Sigmoid colon (tissue), 3 donors: ENCODE results near the gene MBTPS2.

Source experiments
- CTCF ChIP-seq, 4 experiments: fragments of 450-650 bp in 3 of 4; fragments of 200-600 bp in 1 of 4; IDR thresholded peaks; one replicate each; pipeline ENCODE4 v1.5.1; 2016 to 2019; ENCODE audit warnings: antibody characterized with exemption in 4 of 4, mild to moderate bottlenecking in 3 of 4, moderate library complexity in 2 of 4
- POLR2A ChIP-seq, 2 donors: fragments of 450-650 bp; IDR thresholded peaks; one replicate each; pipeline ENCODE4 v1.6.1; 2016; ENCODE audit warnings: antibody characterized with exemption in 2 of 2, mild to moderate bottlenecking in 2 of 2, moderate library complexity in 2 of 2

- no peak for TF ChIP-seq POLR2A (IDR thresholded peaks at IDR 0.05)
- no peak for TF ChIP-seq CTCF (IDR thresholded peaks at IDR 0.05)
Observed at GRCh38 chrX:21800344-21800770, 39.1 kb upstream of the MBTPS2 start.
